ENCODE measurements around the gene HS6ST3.
"Not testable (repeated sequence)": the region's sequence is repeated elsewhere in the genome, so short reads cannot be mapped to it uniquely, and the experiment has no call there.

Gene HS6ST3
- long read RNA-seq, donor 1, full-length matches to known transcripts: 2 of 2 reads
- long read RNA-seq, donor 1, partial matches to known transcripts: 0 of 2 reads
- long read RNA-seq, donor 1, other reads (novel, unspliced or antisense): 0 of 2 reads
- long read RNA-seq, donor 2, full-length matches to known transcripts: 1 of 1 reads
- long read RNA-seq, donor 2, partial matches to known transcripts: 0 of 1 reads
- long read RNA-seq, donor 2, other reads (novel, unspliced or antisense): 0 of 1 reads
- long read RNA-seq, donor 3, full-length matches to known transcripts: 4 of 4 reads
- long read RNA-seq, donor 3, partial matches to known transcripts: 0 of 4 reads
- long read RNA-seq, donor 3, other reads (novel, unspliced or antisense): 0 of 4 reads
- long read RNA-seq, donor 4, full-length matches to known transcripts: 4 of 4 reads
- long read RNA-seq, donor 4, partial matches to known transcripts: 0 of 4 reads
- long read RNA-seq, donor 4, other reads (novel, unspliced or antisense): 0 of 4 reads
- long read RNA-seq, donor 5, full-length matches to known transcripts: 3 of 3 reads
- long read RNA-seq, donor 5, partial matches to known transcripts: 0 of 3 reads
- long read RNA-seq, donor 5, other reads (novel, unspliced or antisense): 0 of 3 reads
- long read RNA-seq, donor 6, full-length matches to known transcripts: 5 of 5 reads
- long read RNA-seq, donor 6, partial matches to known transcripts: 0 of 5 reads
- long read RNA-seq, donor 6, other reads (novel, unspliced or antisense): 0 of 5 reads
- long read RNA-seq, donor 7, full-length matches to known transcripts: 12 of 12 reads
- long read RNA-seq, donor 7, partial matches to known transcripts: 0 of 12 reads
- long read RNA-seq, donor 7, other reads (novel, unspliced or antisense): 0 of 12 reads
- long read RNA-seq, donor 8, full-length matches to known transcripts: 5 of 5 reads
- long read RNA-seq, donor 8, partial matches to known transcripts: 0 of 5 reads
- long read RNA-seq, donor 8, other reads (novel, unspliced or antisense): 0 of 5 reads

GRCh38 chr13:96089749-96090239, at the start of gene HS6ST3:
HS6ST3 (plus strand) TSS chr13:96090107.
- DNase-seq: peak; percentile 80

GRCh38 chr13:96041326-96042110, 48.4 kb upstream of the HS6ST3 start:
- DNase-seq: no peak

- DNase-seq: no peak
These were observed 45.7 kb upstream of the HS6ST3 start for GRCh38 chr13:96044238-96044637.

GRCh38 chr13:96046449-96047126, 43.3 kb upstream of the HS6ST3 start:
- DNase-seq: not testable (repeated sequence)

GRCh38 chr13:96050955-96051354, 39.0 kb upstream of the HS6ST3 start:
- not testable (repeated sequence) for DNase-seq

- DNase-seq: not testable (repeated sequence)
These were observed 38.4 kb upstream of the HS6ST3 start for GRCh38 chr13:96051491-96051890.

- DNase-seq: not testable (repeated sequence)
These were observed 38.0 kb upstream of the HS6ST3 start for GRCh38 chr13:96051946-96052345.

GRCh38 chr13:96052656-96053002, 37.3 kb upstream of the HS6ST3 start:
- DNase-seq: no peak

GRCh38 chr13:96053003-96053703, 36.8 kb upstream of the HS6ST3 start, which contains the start of gene UGGT2:
UGGT2 (minus strand) TSS chr13:96053401; CDS start chr13:96053312, 89 bp downstream.
- DNase-seq: peak; percentile 96

- DNase-seq: no peak
These were observed 24.1 kb upstream of the HS6ST3 start for GRCh38 chr13:96065849-96066248.

GRCh38 chr13:96068729-96069128, 21.2 kb upstream of the HS6ST3 start:
- no peak for DNase-seq

- DNase-seq: no peak
These were observed 18.4 kb upstream of the HS6ST3 start for GRCh38 chr13:96071504-96071903.

GRCh38 chr13:96072392-96072791, 17.5 kb upstream of the HS6ST3 start:
- no peak for DNase-seq

GRCh38 chr13:96075953-96076543, 13.9 kb upstream of the HS6ST3 start:
- DNase-seq: no peak

GRCh38 chr13:96080676-96081075, 9.2 kb upstream of the HS6ST3 start:
- no peak for DNase-seq

- no peak for DNase-seq
These were observed 8.0 kb upstream of the HS6ST3 start for GRCh38 chr13:96081888-96082287.

- no peak for DNase-seq
These were observed 7.3 kb upstream of the HS6ST3 start for GRCh38 chr13:96082640-96083039.

- no peak for DNase-seq
These were observed 3.2 kb upstream of the HS6ST3 start for GRCh38 chr13:96086736-96087135.

GRCh38 chr13:96089139-96089538, 768 bp upstream of the HS6ST3 start:
- no peak for DNase-seq
